GM18868 (cell line): Measurements from ENCODE around the gene CHRNA4.

Source experiments
- ATAC-seq: cut with Tn5 transposase; IDR thresholded peaks from one replicate; pipeline ENCODE4 v1.9.1; 2021; ENCODE audit warnings: mild to moderate bottlenecking, moderate library complexity; ENCODE audit not compliant: unreplicated experiment

The CHRNA4 gene

GRCh38 chr20:63379296-63379695, 18.1 kb upstream of the CHRNA4 start:
- no peak for ATAC-seq

GRCh38 chr20:63378626-63379025, 17.5 kb upstream of the CHRNA4 start:
- no peak for ATAC-seq

- no peak for ATAC-seq
These were observed 16.8 kb upstream of the CHRNA4 start for GRCh38 chr20:63377951-63378381.

- ATAC-seq, result no peak
These were observed 16.2 kb upstream of the CHRNA4 start for GRCh38 chr20:63377256-63377941.

- ATAC-seq, result no peak
These were observed 15.4 kb upstream of the CHRNA4 start for GRCh38 chr20:63376283-63377250.

GRCh38 chr20:63375438-63375837, 14.3 kb upstream of the CHRNA4 start:
- no peak for ATAC-seq

- no peak for ATAC-seq
These were observed 13.4 kb upstream of the CHRNA4 start for GRCh38 chr20:63374504-63374903.

GRCh38 chr20:63373996-63374395, 12.8 kb upstream of the CHRNA4 start:
- ATAC-seq, result no peak

- no peak for ATAC-seq
These were observed 12.1 kb upstream of the CHRNA4 start for GRCh38 chr20:63372971-63373885.

- no peak for ATAC-seq
These were observed 10.2 kb upstream of the CHRNA4 start for GRCh38 chr20:63371291-63371865.

- ATAC-seq, result no peak
These were observed 9.6 kb upstream of the CHRNA4 start for GRCh38 chr20:63370618-63371187.

GRCh38 chr20:63369724-63370617, 8.8 kb upstream of the CHRNA4 start:
- ATAC-seq, result no peak

- no peak for ATAC-seq
These were observed 7.9 kb upstream of the CHRNA4 start for GRCh38 chr20:63369024-63369530.

GRCh38 chr20:63368151-63368550, 7.0 kb upstream of the CHRNA4 start:
- ATAC-seq, result no peak

GRCh38 chr20:63367446-63368055, 6.4 kb upstream of the CHRNA4 start:
- no peak for ATAC-seq

GRCh38 chr20:63366390-63367365, 5.5 kb upstream of the CHRNA4 start:
- no peak for ATAC-seq

- ATAC-seq, result no peak
These were observed 4.6 kb upstream of the CHRNA4 start for GRCh38 chr20:63365601-63366389.
